MV-4-11 (cell line): ENCODE measurements around the gene HERPUD2.
A peak's percentile ranks its signal among the peaks of the same experiment; 100 is the strongest.
"Not testable (repeated sequence)": the region's sequence is repeated elsewhere in the genome, so short reads cannot be mapped to it uniquely, and the experiment has no call there.

Experiments used
- DNase-seq: peaks from one replicate; lab custom pipeline; 2025; lab: John Stamatoyannopoulos, UW

The HERPUD2 gene

DNA sequence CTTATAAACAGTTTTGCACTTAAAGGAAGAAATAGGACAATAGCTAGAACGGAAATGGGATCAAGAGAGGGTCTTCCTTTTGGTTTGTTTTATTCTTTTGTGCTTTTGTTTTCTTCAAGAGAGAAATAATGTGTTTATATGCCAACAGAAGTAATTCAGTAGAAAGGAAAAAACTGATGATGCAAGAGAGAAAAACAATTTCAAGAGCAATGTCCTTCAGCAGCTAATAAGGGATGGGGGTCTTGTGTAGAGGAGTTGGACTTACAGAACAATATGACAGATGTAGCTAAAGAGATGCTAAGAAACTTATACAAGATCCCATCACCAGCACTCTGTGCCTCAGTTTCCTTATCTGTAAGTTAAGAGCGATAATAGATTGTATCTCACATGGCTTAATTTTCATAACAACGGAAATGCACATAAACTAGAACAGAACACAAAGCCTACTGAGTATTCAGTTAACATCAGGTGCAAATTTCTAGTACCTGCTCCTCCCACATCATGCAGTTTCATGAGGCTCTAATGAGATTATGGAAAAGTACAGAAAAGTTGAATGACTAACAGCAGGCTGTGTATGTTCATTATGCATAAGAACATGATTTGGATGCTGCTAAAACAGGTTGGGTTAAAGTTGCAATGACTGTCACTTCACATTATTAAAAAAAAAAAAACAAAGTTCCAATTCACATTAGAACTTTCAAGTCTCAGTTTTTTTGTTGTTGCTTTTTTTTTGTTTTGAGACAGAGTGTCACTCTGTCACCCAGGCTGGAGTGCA lies 17.2 kb downstream of the HERPUD2 start:
- DNase-seq, result no peak

DNA sequence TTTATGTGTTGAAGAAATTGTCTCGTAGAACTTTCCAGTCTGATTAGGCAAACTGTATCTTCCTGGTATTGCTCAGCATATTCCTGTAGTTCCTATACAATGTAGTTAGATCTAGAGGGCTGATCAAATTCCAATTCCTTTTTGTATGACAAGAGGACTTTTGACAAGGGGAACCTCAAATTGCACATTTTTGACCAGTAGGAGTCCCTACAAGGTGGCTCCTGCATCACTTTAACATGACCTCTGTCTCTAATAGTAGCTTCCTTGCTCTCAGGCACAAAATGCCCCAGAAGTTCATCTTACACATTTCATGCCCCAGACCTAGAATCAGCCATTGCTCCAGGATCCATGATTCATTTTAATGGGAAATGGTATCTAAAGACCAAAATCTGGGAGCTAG lies 18.7 kb downstream of the HERPUD2 start:
- DNase-seq, result no peak

GRCh38 chr7:35670856-35671569 lies 23.9 kb downstream of the HERPUD2 start:
- no peak for DNase-seq

DNA sequence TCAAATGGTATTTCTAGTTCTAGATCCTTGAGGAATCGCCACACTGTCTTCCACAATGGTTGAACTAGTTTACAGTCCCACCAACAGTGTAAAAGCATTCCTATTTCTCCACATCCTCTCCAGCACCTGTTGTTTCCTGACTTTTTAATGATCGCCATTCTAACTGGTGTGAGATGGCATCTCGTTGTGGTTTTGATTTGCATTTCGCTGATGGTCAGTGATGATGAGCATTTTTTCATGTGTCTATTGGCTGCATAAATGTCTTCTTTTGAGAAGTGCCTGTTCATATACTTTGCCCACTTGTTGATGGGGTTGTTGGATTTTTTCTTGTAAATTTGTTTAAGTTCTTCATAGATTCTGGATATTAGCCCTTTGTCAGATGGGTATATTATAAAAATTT lies 34.5 kb downstream of the HERPUD2 start:
- DNase-seq, result not testable (repeated sequence)

- no peak for DNase-seq
These were observed 36.2 kb downstream of the HERPUD2 start for GRCh38 chr7:35658606-35659201.

DNA sequence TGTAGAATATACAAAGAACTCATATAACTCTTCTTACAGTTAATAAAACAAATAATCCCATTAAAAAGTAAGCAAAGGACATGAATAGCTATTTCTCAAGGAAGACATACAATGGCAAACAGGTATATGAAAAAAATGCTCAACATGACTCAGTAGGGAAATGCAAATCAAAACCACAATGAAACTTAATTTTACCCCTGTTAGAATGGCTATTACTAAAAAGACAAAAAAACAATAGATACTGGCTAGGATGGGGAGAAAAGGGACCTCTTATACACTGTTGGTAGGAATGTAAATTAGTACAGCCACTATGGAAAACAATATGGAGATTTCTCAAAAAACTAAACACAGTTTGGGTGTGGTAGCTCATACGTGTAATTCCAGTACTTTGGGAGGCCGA lies 37.8 kb downstream of the HERPUD2 start:
- DNase-seq, result no peak

DNA sequence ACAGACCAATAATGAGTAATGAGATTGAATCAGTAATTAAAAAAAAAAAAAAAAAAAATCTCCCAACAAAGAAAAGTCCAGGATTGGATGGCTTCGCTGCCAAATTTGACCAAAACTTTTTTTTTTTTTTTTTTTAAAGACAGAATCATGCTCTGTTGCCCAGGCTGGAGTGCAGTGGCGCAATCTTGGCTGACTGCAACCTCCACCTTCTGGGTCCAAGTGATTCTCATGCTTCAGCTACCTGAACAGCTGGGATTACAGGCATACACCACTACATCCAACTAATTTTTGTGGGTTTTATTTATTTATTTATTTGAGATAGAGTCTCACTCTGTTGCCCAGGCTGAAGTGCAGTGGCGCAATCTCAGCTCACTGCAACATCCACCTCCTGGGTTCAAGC lies 40.4 kb downstream of the HERPUD2 start:
- not testable (repeated sequence) for DNase-seq

GRCh38 chr7:35652124-35652523 lies 42.8 kb downstream of the HERPUD2 start:
- DNase-seq, result peak; percentile 15

DNA sequence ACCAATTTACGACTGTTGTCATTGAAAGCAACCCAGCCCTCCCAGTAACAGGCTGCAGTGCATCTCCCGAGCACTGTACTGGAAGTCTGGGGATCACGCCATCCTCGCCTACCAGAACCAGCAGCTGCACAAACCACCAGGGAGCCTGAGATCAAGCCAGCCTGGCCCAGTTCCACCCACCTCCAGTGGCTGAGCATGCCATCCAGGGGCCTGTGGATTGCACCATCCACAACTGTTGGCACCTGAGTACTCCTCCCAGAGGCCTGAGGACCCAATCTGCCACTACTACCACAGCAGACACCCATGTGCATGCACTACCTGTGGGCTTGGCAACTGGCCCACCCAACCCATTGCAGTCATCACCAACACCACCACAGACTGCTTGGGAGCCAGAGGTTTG lies 44.2 kb downstream of the HERPUD2 start:
- no peak for DNase-seq

GRCh38 chr7:35649711-35650110 lies 45.2 kb downstream of the HERPUD2 start:
- no peak for DNase-seq

DNA sequence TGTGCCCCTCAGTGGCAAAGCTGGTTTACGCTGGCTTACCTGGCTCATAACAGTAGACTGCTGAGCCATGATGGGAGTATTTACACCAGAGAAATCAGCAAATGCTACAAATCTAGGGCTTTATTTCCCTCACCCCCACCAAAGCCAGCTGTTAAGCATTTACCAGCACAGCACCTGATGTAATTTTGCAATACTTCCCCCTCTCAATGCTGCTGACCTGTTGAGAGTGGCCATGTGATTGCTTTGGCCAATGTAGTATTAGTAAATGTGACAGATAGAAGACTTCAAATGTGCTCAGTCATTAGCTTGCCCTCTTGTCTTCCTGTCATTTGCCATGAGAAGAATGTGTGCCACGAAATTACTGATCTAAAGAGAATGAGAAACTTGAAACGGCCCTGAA lies 46.6 kb downstream of the HERPUD2 start:
- DNase-seq, result no peak

GRCh38 chr7:35647171-35647574 lies 47.8 kb downstream of the HERPUD2 start:
- no peak for DNase-seq

GRCh38 chr7:35646289-35647023 lies 48.5 kb downstream of the HERPUD2 start:
- no peak for DNase-seq

DNA sequence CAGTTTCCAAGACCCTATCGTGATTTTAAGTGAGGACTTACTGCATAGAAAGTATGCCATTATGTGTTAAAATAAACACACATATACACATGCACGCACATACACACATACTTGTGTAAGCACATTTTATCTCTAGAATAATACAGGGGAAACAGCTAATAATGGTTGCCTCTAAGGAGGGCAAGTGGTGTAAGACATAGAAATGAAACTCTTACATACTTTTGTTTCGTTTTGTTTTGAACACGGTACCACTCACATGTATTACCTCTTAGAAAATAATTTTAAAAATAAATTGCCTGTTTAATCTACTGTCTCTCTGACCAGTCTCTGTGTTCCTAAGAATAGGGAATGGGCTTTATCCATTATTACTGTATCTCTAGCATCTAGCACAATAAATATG lies 49.2 kb downstream of the HERPUD2 start:
- no peak for DNase-seq

- no peak for DNase-seq
These were observed 64.6 kb downstream of the HERPUD2 start for GRCh38 chr7:35630024-35630972.

- DNase-seq, result peak; percentile 9
These were observed 70.4 kb downstream of the HERPUD2 start for GRCh38 chr7:35624299-35625186.

- no peak for DNase-seq
These were observed 71.6 kb downstream of the HERPUD2 start for GRCh38 chr7:35623381-35623780.

GRCh38 chr7:35619863-35620262 lies 75.1 kb downstream of the HERPUD2 start:
- no peak for DNase-seq

DNA sequence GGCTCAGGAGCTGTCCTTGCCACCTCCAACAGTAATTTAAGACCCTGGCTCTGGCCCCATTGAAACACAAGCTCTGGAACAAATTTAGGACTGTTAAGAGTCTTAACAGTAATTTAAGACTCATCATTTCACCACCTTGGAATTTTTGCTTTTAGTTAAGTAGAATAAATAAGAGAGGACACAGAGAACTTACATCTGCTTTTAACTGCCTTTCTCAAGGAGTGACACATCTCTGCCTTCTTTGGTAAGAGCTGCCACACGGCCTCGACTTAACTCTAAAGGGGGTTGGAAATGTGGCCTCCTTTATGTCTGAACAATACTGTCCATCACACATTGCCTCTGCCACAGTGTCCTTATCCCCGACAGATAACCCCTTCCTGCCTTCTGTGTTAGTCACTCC lies 77.9 kb downstream of the HERPUD2 start:
- DNase-seq, result no peak

DNA sequence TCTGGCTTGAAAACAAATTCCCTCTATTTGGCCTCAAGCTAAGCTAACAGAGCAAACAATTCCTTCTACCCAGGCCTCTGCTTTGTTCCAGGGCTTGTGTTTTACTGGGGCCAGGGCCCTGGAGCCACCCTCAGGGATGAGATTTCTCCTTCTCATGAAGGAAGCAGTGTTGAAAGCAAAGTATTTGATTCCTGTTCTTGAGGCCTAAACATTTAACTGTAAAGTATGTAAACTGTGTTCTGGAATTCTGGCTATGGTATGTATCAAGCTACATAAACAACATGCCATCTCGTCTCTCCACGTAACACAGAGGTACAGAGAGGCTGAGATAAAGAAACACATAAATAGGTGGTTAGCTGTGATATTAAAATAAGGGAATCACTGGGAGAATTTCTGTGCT lies 81.8 kb downstream of the HERPUD2 start:
- DNase-seq, result no peak
